Measurements from ENCODE around the gene IP6K2. TPM values are rescaled to one million over a fixed set of nuclear protein-coding genes. Genes with fewer than 3 reads are reported as not detected.
"Not testable (repeated sequence)": the region's sequence is repeated elsewhere in the genome, so short reads cannot be mapped to it uniquely, and the experiment has no call there.

IP6K2 gene
- total RNA-seq, 1 experiment from 2014 or later = 102 TPM

DNA sequence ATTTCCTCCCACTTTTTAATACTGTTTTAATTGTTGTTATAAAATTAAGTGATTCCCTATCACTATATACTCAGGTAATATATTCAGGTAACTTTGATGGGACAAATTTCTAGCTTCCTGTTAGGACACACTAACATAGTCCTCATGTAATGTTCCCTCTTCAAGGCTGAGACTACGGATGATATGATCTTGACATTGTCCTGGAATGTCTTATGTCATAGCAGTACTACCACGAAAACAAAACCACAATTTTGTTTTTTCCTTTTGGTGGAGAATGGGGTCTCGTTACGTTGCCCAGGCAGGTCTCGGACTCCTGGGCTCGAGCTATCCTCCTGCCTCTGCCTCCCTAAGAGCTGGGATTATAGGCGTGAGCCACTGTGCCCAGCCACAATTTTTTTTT is 26.8 kb upstream of the IP6K2 start:
- TF ChIP-seq, protein P1, sequence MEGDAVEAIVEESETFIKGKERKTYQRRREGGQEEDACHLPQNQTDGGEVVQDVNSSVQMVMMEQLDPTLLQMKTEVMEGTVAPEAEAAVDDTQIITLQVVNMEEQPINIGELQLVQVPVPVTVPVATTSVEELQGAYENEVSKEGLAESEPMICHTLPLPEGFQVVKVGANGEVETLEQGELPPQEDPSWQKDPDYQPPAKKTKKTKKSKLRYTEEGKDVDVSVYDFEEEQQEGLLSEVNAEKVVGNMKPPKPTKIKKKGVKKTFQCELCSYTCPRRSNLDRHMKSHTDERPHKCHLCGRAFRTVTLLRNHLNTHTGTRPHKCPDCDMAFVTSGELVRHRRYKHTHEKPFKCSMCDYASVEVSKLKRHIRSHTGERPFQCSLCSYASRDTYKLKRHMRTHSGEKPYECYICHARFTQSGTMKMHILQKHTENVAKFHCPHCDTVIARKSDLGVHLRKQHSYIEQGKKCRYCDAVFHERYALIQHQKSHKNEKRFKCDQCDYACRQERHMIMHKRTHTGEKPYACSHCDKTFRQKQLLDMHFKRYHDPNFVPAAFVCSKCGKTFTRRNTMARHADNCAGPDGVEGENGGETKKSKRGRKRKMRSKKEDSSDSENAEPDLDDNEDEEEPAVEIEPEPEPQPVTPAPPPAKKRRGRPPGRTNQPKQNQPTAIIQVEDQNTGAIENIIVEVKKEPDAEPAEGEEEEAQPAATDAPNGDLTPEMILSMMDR (conservative IDR thresholded peaks at IDR 0.05; ENCODE audit: low read depth, low read length) = no peak
- no peak for TF ChIP-seq EZH2phosphoT487 (IDR thresholded peaks at IDR 0.05; ENCODE audit: borderline replicate concordance, low read length)
- TF ChIP-seq EZH2 (IDR thresholded peaks at IDR 0.05; ENCODE audit: low read length, unreplicated experiment) = no peak
- H3K27me3 ChIP-seq (ENCODE audit: low read length) = no peaks in the 10 kb centered on the region
- POLR2A ChIA-PET (ENCODE audit: unreplicated experiment) = no interaction called here
- H3F3A ChIP-seq (ENCODE audit: low read length, unreplicated experiment) = no peaks in the 10 kb centered on the region
- H3K9ac ChIP-seq (ENCODE audit: low read length) = no peak overlapping the region
- no peak overlapping the region for H3K4me2 ChIP-seq (ENCODE audit: low read length)
- CTCF ChIA-PET = no interaction called here
- peaks cover 12% of the 10 kb centered on the region for H3K4me1 ChIP-seq (ENCODE audit: insufficient read depth, low read length)
- BruUV-seq (replicated peaks) = no TSS peak
- no peaks in the 10 kb centered on the region for H4K20me1 ChIP-seq (ENCODE audit: low read length)
- H3K9me2 ChIP-seq (replicated peaks; ENCODE audit: low read length) = no peaks in the 10 kb centered on the region
- H3K9me3 ChIP-seq (ENCODE audit: low read length) = no peaks in the 10 kb centered on the region
- DNase-seq = no peak
- H3K4me3 ChIP-seq (ENCODE audit: low read length) = no peak overlapping the region
- no peak overlapping the region for H2AFZ ChIP-seq (ENCODE audit: low read length)
- H3K27ac ChIP-seq (ENCODE audit: low read length) = no peak overlapping the region
- ATAC-seq = no peak
- intact Hi-C loops (cut with micrococcal nuclease) = no loop called here
- peaks cover 6% of the 10 kb centered on the region for H3K36me3 ChIP-seq (ENCODE audit: low read depth, low read length)
- H3K79me2 ChIP-seq (ENCODE audit: low read length) = no peaks in the 10 kb centered on the region

DNA sequence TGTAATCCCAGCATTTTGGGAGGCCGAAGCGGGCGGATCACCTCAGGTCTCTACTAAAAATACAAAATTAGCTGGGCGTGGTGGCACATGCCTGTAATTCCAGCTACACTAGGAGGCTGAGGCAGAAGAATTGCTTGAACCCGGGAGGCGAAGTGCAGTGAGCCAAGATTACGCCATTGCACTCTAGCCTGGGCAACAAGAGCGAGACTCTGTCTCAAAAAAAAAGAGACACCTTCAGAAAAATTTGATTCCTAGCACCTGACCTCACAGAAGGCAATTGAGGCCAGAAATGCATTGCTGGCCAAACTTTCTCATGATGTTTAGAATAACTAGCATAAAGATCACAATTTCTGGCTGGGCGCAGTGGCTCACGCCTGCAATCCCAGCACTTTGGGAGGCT is 24.2 kb upstream of the IP6K2 start:
- H3K9me3 ChIP-seq (ENCODE audit: low read length); H3K9ac ChIP-seq (ENCODE audit: low read length); POLR2A ChIA-PET (ENCODE audit: unreplicated experiment); H3K4me3 ChIP-seq (ENCODE audit: low read length); H3K9me2 ChIP-seq (replicated peaks; ENCODE audit: low read length); DNase-seq; H3F3A ChIP-seq (ENCODE audit: low read length, unreplicated experiment); BruUV-seq (replicated peaks); H3K27me3 ChIP-seq (ENCODE audit: low read length); H3K79me2 ChIP-seq (ENCODE audit: low read length); CTCF ChIA-PET; H4K20me1 ChIP-seq (ENCODE audit: low read length); ATAC-seq; H3K27ac ChIP-seq (ENCODE audit: low read length); H2AFZ ChIP-seq (ENCODE audit: low read length); H3K36me3 ChIP-seq (ENCODE audit: low read depth, low read length); H3K4me2 ChIP-seq (ENCODE audit: low read length): not testable (repeated sequence)
- H3K4me1 ChIP-seq (ENCODE audit: insufficient read depth, low read length) = peaks cover 12% of the 10 kb centered on the region
- intact Hi-C loops (cut with micrococcal nuclease) = loop anchor here (2.0 kb wide), 1 partner anchor 42 kb away; no protein-coding TSS in a partner anchor

DNA sequence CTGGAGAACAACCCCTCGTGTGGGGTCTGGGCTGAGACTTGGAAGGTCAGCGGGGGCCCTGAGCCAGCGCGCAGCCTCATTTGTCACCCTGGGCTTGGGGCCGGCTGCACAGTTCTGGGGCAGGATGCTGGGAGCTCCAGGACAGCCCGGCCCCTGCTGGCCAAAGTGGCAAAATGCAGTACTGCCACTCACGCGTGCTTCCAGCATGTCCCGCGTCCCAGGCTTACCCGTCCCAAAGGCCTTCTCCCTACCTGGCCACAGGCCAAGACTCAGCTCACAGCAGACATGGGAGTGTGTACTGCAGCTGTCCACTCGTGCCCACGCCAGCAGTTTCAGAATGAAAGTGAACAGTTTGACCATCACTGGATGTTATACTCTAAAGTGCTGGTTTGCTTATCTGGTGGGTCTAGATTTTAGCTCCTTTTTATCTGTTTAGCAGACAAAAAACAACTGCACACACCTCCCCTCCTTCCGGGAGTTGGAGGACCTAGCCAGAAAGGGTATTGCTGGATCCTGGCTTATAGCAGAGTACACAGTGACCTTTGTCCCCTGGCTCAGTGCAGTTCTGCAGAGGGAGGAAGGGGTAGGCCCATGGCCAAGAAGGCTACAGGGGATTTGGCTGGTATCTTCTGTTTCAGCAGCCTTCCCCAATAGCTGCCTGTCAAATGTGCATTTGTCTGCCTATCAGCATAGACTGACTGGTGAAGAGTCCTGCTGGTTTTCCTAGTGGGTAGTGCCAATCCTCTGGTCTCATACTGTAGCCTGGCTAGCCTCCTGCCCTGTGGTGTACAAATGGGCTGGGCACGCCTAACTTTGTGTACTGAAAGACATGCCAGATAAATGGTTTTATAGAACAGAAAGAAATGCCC is 23.2 kb upstream of the IP6K2 start:
- Histone ChIP-seq H3K9me3 (ENCODE audit: low read length) (no peaks in the 10 kb centered on the region), H2AFZ (ENCODE audit: low read length) (peak overlapping the region; percentile 77), H3K79me2 (ENCODE audit: low read length) (no peaks in the 10 kb centered on the region), H3K27me3 (ENCODE audit: low read length) (no peaks in the 10 kb centered on the region), H3K27ac (ENCODE audit: low read length) (peak overlapping the region; percentile 47), H3K4me2 (ENCODE audit: low read length) (peak overlapping the region; percentile 67), H4K20me1 (ENCODE audit: low read length) (no peaks in the 10 kb centered on the region), H3F3A (ENCODE audit: low read length, unreplicated experiment) (no peaks in the 10 kb centered on the region), H3K9ac (ENCODE audit: low read length) (peak overlapping the region; percentile 12; the same call in 1 of the 2 replicates), H3K36me3 (ENCODE audit: low read depth, low read length) (0 out of 2 replicates have a peak, but pooled peaks cover under 1% of the 10 kb centered on the region), H3K9me2 (replicated peaks; ENCODE audit: low read length) (no peaks in the 10 kb centered on the region), H3K4me3 (ENCODE audit: low read length) (peak overlapping the region; percentile 31; the same call in 1 of the 2 replicates), H3K4me1 (ENCODE audit: insufficient read depth, low read length) (peaks cover 12% of the 10 kb centered on the region)
- ATAC-seq (peak; percentile 96), DNase-seq (peak; percentile 86)
- POLR2A ChIA-PET (ENCODE audit: unreplicated experiment) = interaction anchor here (0.6 kb wide), 3 partner anchors 10 to 132 kb away, joined by 3 read pairs; no protein-coding TSS in a partner anchor
- TF ChIP-seq, protein P1 (conservative IDR thresholded peaks at IDR 0.05; ENCODE audit: low read depth, low read length) = peak; percentile 91
- no peak for TF ChIP-seq EZH2phosphoT487 (IDR thresholded peaks at IDR 0.05; ENCODE audit: borderline replicate concordance, low read length)
- TF ChIP-seq EZH2 (IDR thresholded peaks at IDR 0.05; ENCODE audit: low read length, unreplicated experiment) = no peak
- intact Hi-C loops (cut with micrococcal nuclease) = loop anchor here (1.0 to 2.0 kb wide), 2 partner anchors 41 to 54 kb away; no protein-coding TSS in a partner anchor
- CTCF ChIA-PET = interaction anchor here (0.5 to 1.6 kb wide), 8 partner anchors 23 to 210 kb away, joined by 4 to 11 read pairs (median 6); partner anchors contain the start of genes NCKIPSD and SLC26A6
- no TSS peak for BruUV-seq (replicated peaks)
